Stimulated activated CD4-positive, alpha-beta T cell treated with anti-CD3 and anti-CD28 coated beads, Interleukin-2, amount 100 ng/mL, for 24 hours (primary cell): Measurements from ENCODE around the gene CAPN10.

Experiments used
- DNase-seq, 2 donors: peaks; one replicate each; pipeline ENCODE4 v3.0.0-alpha.2; 2020

The CAPN10 gene

DNA sequence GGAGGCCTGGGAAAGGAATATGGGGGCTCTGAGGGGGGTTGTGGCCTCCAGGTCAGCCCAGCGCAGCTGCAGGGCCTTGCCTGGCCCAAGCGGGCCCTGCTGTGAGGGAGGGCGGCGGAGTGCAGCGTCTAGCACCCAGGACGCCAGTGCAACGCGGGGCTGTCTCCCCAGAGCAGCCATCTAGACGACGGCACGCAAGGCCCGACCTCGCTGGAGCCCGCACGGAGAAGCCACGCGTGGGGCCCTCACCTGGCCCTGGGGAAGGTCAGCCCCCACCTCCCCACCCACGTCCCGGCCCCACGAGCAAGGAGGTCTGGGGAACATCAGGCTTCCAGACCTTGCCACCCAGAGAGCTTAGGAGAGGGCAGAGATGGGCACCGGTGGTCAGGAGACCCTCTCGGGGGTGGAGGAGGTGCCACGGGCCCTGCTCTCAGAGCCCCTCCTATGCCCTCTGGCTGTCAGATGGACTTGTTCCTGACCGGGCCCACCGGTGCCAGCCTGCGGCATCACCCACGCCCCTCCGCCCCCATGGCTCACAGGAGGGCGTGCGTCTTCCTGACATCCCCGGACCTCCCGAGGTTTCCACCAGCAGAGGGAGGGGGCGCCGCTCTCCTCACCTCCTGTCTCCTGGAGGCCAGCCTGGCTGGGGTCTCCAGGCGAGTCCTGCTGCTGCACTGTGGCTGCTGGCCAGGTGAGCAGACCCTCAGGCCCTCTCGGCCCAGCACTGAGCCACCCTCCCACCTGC is 55.7 kb downstream of the CAPN10 start:
- DNase-seq, result no peak

DNA sequence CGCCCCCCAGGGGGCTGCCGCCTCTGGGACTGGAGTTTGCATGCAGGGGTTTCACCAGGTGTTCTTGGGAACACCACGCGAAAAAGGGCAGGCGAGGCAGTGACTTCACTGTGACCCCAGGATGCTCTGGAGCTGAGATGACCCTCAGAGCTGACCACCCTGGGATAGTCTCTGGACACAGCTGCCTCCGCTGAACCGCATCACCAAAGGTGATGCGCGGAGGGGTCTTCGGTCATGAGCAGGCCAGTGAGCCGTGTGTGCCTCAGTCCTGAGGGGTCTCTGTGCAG is 56.2 kb downstream of the CAPN10 start:
- peak in 1 of 2 donors; percentile 8 for DNase-seq

DNA sequence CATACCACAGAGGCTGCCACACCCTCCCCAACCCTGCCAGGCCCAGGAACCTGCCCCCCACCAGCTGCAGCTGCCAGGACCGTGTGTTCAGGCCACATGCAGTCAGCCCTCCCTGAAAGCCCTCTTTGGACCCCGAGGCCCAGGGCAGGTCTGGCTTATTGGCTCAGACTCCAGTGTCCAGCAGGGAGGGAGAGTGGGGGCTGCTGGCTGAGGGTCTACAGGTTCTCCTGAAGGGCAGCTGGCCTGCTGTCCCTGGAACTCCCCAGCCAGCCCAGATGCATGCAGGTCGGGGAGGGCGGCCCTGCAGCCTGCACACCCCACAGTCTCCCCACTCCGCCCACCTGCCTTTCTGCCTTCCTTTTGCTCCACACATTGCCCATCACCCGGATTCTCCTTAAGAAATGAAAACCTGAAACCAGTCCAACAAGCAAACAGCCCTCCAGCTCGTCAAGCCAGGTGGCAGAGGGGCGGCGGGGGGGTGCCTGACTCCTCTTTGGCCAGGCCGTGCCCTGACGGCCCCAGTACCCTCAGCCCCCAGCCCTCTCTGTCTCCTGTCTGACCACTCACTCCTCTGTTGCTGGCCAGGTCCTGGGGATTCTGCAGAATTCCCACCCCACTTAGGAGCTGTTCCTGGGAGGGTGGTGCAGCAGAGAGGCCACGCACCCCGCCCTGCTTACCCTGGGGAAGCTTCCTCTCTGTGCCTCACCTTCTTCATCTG is 56.7 kb downstream of the CAPN10 start:
- peak in 1 of 2 donors; percentile 13 for DNase-seq

DNA sequence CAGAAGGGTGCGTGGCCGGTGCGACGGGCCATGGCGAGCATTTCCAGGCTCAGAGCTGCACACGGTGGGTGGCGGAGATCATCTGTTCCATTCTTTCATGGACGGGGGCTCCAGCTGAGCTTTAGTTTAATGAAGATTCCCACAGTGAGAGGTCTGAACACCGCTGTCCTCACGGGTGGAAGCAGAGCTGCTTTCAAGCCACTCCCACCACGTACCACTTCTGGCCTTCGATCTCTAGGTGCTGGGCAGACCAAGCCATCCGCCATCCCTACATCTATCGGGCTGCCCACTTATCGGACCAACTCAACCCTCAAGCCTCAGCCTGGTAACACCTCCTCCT is 57.2 kb downstream of the CAPN10 start:
- no peak for DNase-seq

DNA sequence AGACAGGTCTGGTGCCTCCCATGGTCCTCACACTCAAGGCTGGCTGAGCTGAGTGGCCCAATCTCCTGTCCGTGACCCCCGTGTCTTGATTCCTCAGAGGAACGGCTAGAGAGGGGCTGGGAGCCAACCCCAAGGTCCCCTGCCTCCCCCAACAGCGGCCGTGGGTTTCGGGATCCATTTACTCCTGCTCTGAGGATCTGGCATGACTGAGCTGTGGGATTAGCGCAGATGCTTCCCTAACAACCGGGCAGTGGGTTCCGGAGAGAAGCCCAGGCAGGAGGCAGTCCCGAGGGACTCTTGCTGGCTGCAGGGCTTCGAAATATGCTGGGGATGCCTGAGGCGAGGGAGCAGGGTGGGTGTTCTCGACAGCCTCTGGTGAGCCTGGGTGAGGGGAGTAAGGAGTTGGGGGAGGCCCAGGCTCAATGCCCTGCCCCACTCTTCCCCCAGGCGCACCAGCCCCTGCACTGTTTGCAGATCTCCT is 57.7 kb downstream of the CAPN10 start:
- peak in 1 of 2 donors; percentile 14 for DNase-seq

DNA sequence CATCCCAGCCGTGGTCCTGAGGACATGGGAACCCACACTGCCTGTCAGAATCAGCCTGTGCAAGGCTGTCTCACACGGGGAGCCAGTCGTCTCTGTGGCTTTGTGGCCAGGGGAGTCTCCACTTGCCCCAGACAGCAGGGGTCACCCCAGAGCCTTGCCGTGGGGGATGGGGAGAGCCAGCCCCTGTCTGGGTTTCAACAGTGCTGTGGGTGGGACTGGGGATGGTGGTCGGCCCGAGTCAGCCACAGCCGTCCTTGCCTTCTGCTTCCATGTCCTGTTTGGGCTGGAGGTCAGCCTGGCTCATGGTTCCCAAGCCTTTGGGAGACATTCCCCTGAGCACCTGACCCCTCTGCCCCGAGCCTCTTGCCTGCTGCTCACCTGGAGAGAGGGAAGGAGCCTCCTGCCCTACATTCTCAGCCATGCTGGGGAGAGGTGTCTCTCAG is 58.3 kb downstream of the CAPN10 start:
- no peak for DNase-seq

DNA sequence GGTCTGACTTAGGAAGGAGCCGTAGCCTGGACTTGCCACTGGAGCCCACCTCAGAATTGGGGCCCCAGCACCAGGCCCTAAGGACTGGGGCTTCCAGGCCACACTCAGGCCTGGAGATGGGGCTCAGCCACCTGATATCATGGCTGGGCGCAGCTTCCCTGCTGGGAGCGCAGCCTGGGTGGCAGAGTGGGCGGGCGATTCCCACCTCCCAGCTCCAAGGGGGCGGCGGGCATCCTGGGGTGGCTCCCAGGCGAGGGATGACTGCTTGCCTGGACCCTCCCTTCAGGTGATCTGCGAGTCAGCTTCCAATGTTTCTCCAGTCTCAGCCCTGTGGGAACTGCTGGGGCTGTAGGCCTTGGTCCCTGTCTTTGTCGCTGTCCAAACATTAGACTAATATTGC is 58.8 kb downstream of the CAPN10 start:
- no peak for DNase-seq

DNA sequence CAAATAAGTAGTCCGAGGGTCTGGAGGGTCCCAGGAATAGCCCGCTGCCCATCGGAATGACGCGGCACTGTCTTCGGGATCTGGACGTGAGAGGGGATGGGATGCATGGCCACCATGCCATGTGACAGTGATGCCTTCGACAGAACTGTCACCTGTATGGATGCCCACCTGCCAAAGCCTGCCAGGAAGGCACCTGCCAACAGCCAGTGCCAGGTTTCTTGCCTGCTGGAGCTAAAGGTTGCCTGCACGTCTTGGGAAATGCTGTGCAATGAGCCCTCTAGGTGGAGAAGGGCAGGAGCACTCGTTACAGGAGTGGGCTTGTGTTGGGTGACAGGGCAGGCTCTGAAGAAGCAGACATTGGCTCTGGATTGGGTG is 59.3 kb downstream of the CAPN10 start:
- no peak for DNase-seq

DNA sequence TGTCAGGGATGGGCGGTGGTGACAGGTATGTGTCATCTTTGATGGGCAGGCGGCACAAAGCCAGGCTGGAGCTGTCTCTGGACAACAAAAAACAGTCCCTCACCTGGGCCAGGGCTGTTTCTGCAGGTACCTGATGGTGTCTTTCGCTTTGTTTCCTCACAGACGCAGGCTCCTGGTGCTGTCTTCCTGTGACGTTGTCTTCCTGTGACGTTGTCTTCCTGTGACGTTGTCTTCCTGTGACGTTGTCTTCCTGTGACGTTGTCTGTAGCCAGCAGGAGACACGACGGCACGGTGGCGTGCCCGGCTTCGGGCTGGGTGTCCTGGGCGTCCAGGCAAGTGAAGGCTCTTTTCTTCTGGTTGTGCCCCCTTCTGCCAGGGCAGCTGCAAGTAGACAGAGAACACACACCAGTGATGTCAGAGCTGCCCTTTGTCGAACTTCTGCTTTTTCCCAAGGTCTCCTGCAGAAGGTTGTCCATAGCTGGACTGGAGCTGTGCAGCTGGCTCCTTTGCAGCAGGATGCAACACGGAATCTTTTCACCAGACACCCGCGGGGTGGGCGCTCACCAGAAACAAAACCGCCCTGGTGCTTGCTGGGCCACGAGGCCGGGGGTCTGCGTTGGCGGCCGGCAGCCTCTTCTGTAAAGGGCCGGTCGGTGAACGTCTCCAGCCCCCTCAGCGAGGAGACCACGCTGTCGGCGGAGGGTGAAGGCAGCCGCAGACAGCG is 59.8 kb downstream of the CAPN10 start:
- no peak for DNase-seq

DNA sequence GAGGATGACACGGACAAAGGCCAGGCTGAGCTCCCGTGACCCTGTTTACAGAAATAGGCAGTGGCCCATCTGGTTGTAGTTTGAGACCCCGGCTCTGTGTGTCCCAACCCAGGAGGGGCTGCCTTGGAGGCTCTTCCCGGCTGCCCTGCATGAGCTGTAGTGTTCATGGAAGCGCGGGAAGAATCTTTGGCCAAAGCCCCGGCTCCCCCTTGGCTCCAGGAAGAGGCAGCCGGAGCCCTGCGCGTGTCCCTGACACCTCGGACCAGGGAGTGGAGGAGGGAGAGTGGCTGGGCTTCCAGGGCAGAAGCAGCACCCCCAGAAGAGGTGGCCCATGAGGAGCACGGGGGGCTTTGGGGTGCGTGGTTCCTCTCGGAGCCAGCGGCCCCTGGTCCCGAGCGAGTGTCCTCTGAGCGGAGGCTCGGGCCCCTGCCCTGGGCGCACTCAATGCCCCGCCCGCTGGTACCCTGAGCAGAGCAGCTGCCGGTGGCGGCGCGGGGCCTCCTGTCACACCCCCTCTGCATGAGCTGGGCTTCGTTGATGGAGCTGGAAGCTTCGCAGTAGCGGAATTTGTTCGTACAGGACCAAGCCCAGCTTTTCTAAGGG is 60.5 kb downstream of the CAPN10 start:
- no peak for DNase-seq

DNA sequence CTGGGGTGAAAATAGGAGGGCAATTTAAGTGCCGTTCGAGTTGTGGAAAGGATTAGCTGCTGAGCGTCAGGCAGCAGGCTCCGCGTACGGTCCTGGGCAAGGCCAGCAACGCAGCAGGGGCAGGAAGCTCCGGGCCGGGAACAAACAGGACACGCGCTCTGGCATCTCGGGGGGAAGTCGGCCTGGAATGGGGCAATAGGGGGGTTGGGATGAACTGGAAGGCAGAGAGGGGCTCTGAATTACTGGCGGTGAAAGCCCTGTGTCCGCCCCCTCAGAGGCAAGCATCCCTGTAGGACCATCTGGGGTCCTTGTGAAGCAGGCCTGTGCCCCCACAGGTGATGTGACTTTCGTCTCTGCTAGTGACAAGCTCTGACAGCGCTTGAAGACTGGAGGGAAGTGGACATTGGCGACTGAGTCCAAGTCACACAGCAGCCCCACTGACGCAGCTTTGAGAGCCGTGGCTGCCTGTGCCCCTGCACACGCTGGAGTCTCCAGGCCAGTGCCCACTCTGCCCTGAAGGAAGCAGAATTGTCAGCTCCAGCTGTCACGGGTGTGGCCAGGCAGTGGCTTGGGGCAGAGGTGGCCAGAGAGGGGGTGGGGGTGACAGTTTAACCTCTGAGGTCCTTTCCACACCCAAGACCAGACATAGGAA is 61.1 kb downstream of the CAPN10 start:
- DNase-seq, result no peak

DNA sequence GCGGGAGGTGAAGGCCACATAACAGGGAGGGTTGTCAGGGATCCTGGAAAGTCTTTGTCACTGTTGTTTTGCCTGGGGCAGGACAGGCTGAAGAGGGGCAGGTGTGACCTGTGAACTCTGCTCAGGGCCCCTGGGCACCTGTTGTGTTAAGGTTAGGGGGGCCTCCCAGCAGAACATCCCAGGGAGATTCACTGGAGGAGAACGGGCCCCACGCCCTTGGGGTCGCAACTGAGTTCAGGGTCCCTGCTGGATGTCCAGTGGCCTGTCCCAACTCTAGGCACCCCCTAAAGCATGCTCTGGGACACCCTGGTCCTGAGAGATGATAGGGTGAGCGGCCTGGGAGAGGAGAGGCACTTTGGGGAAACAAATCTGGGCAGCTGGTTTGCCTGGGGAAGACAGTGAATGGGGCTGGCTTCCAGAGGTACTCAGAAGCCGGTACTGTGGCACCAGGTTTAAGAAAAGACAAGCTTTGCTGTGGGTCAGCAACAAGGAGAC is 61.7 kb downstream of the CAPN10 start:
- no peak for DNase-seq
